Measurements from ENCODE around the gene CEBPA.

CEBPA gene

GRCh38 chr19:33286899-33287298, 15.4 kb downstream of the CEBPA start:
- DNase-seq, result no peak

- no peak for DNase-seq
Measured at GRCh38 chr19:33285441-33285927, 16.9 kb downstream of the CEBPA start.

- DNase-seq, result no peak
Measured at GRCh38 chr19:33284756-33285155, 17.6 kb downstream of the CEBPA start.

GRCh38 chr19:33284146-33284643, 18.1 kb downstream of the CEBPA start:
- DNase-seq, result no peak

GRCh38 chr19:33283589-33283988, 18.7 kb downstream of the CEBPA start:
- no peak for DNase-seq

- no peak for DNase-seq
Measured at GRCh38 chr19:33282036-33282671, 20.2 kb downstream of the CEBPA start.

GRCh38 chr19:33281296-33281926, 20.9 kb downstream of the CEBPA start:
- DNase-seq, result no peak

- no peak for DNase-seq
Measured at GRCh38 chr19:33280351-33280921, 21.9 kb downstream of the CEBPA start.

GRCh38 chr19:33279430-33280350, 22.6 kb downstream of the CEBPA start:
- DNase-seq, result no peak

- no peak for DNase-seq
Measured at GRCh38 chr19:33278403-33279269, 23.7 kb downstream of the CEBPA start.

- DNase-seq, result no peak
Measured at GRCh38 chr19:33278023-33278402, 24.3 kb downstream of the CEBPA start.

GRCh38 chr19:33277434-33277833, 24.9 kb downstream of the CEBPA start:
- no peak for DNase-seq

GRCh38 chr19:33275933-33276619, 26.3 kb downstream of the CEBPA start:
- no peak for DNase-seq

- no peak for DNase-seq
Measured at GRCh38 chr19:33275559-33275932, 26.8 kb downstream of the CEBPA start.

GRCh38 chr19:33274663-33275558, 27.4 kb downstream of the CEBPA start:
- no peak for DNase-seq

GRCh38 chr19:33273881-33274662, 28.3 kb downstream of the CEBPA start:
- DNase-seq, result no peak

GRCh38 chr19:33273065-33273736, 29.1 kb downstream of the CEBPA start:
- DNase-seq, result no peak

- DNase-seq, result no peak
Measured at GRCh38 chr19:33271246-33272021, 30.9 kb downstream of the CEBPA start.

Data from hippocampal formation (tissue), 2 donors.